Stimulated activated CD4-positive, alpha-beta T cell treated with anti-CD3 and anti-CD28 coated beads, Interleukin-4, amount 100 ng/mL, for 24 hours (primary cell): Measurements from ENCODE around the gene MAN1A1.

Experiments
- DNase-seq: peaks from one replicate; pipeline ENCODE4 v3.0.0-alpha.2; 2020

MAN1A1 gene

GRCh38 chr6:119226089-119226488 lies 123.5 kb downstream of the MAN1A1 start:
- no peak for DNase-seq

- no peak for DNase-seq
Observed at GRCh38 chr6:119224095-119224701, 125.4 kb downstream of the MAN1A1 start.

GRCh38 chr6:119220452-119220851 lies 129.1 kb downstream of the MAN1A1 start:
- no peak for DNase-seq

- DNase-seq = no peak
Observed at GRCh38 chr6:119218548-119218947, 131.0 kb downstream of the MAN1A1 start.

GRCh38 chr6:119215885-119216590 lies 133.5 kb downstream of the MAN1A1 start:
- no peak for DNase-seq

GRCh38 chr6:119215309-119215708 lies 134.3 kb downstream of the MAN1A1 start:
- DNase-seq = no peak

- DNase-seq = no peak
Observed at GRCh38 chr6:119210596-119210995, 139.0 kb downstream of the MAN1A1 start.

- no peak for DNase-seq
Observed at GRCh38 chr6:119209452-119210205, 139.9 kb downstream of the MAN1A1 start.

- DNase-seq = no peak
Observed at GRCh38 chr6:119207971-119208725, 141.4 kb downstream of the MAN1A1 start.

GRCh38 chr6:119207327-119207726 lies 142.2 kb downstream of the MAN1A1 start:
- DNase-seq = no peak

- no peak for DNase-seq
Observed at GRCh38 chr6:119205911-119206618, 143.5 kb downstream of the MAN1A1 start.

GRCh38 chr6:119204719-119205118 lies 144.8 kb downstream of the MAN1A1 start:
- no peak for DNase-seq

- no peak for DNase-seq
Observed at GRCh38 chr6:119201480-119201879, 148.1 kb downstream of the MAN1A1 start.

GRCh38 chr6:119200512-119201175 lies 148.9 kb downstream of the MAN1A1 start:
- DNase-seq = no peak

- no peak for DNase-seq
Observed at GRCh38 chr6:119197271-119197670, 152.3 kb downstream of the MAN1A1 start.

GRCh38 chr6:119196715-119197114 lies 152.8 kb downstream of the MAN1A1 start:
- no peak for DNase-seq

GRCh38 chr6:119195848-119196247 lies 153.7 kb downstream of the MAN1A1 start:
- DNase-seq = no peak

GRCh38 chr6:119195204-119195603 lies 154.4 kb downstream of the MAN1A1 start:
- no peak for DNase-seq

- DNase-seq = no peak
Observed at GRCh38 chr6:119193707-119194106, 155.9 kb downstream of the MAN1A1 start.

GRCh38 chr6:119192200-119192599 lies 157.4 kb downstream of the MAN1A1 start:
- no peak for DNase-seq

GRCh38 chr6:119190176-119190575 lies 159.4 kb downstream of the MAN1A1 start:
- DNase-seq = no peak

- DNase-seq = no peak
Observed at GRCh38 chr6:119189498-119189897, 160.1 kb downstream of the MAN1A1 start.
